Retinal pigment epithelial cell (primary cell): ENCODE data around the gene UBE2R2.
A peak's percentile ranks its signal among the peaks of the same experiment; 100 is the strongest.

Source experiments
- DNase-seq: peaks from one replicate; pipeline ENCODE4 v3.0.0-alpha.2; 2010; ENCODE audit warnings: low read depth
- H3K4me3 ChIP-seq: 2 replicates; pipeline ENCODE4 v1.5.1; 2011; ENCODE audit warnings: mild to moderate bottlenecking, low read length, control low read depth, moderate library complexity
- TF ChIP-seq, protein P1 (sequence below): conservative IDR thresholded peaks from 2 replicates; pipeline ENCODE4 v1.5.1; 2011; ENCODE audit warnings: low read depth, low read length, control low read depth, inconsistent platforms

The UBE2R2 gene

DNA sequence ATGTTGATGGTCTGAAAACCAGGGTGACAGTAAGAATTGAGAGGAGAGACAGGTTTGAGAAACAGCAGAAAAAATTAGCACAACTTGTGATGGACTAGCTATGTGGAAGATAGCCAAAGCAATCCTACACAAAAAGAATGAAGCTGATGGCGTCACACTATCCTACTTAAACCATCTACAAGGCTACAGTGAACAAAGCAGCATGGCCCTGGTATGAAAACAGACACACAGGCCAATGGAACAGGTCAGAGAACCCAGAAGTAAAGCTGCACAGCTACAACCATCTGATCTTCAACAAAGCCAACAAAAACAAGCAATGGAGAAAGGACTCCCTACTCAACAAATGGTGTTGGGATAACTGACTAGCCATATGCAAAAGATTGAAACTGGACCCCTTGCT lies 7.5 kb upstream of the UBE2R2 start:
- TF ChIP-seq, protein P1, sequence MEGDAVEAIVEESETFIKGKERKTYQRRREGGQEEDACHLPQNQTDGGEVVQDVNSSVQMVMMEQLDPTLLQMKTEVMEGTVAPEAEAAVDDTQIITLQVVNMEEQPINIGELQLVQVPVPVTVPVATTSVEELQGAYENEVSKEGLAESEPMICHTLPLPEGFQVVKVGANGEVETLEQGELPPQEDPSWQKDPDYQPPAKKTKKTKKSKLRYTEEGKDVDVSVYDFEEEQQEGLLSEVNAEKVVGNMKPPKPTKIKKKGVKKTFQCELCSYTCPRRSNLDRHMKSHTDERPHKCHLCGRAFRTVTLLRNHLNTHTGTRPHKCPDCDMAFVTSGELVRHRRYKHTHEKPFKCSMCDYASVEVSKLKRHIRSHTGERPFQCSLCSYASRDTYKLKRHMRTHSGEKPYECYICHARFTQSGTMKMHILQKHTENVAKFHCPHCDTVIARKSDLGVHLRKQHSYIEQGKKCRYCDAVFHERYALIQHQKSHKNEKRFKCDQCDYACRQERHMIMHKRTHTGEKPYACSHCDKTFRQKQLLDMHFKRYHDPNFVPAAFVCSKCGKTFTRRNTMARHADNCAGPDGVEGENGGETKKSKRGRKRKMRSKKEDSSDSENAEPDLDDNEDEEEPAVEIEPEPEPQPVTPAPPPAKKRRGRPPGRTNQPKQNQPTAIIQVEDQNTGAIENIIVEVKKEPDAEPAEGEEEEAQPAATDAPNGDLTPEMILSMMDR: no peak
- H3K4me3 ChIP-seq: no peak overlapping the region
- DNase-seq: no peak

DNA sequence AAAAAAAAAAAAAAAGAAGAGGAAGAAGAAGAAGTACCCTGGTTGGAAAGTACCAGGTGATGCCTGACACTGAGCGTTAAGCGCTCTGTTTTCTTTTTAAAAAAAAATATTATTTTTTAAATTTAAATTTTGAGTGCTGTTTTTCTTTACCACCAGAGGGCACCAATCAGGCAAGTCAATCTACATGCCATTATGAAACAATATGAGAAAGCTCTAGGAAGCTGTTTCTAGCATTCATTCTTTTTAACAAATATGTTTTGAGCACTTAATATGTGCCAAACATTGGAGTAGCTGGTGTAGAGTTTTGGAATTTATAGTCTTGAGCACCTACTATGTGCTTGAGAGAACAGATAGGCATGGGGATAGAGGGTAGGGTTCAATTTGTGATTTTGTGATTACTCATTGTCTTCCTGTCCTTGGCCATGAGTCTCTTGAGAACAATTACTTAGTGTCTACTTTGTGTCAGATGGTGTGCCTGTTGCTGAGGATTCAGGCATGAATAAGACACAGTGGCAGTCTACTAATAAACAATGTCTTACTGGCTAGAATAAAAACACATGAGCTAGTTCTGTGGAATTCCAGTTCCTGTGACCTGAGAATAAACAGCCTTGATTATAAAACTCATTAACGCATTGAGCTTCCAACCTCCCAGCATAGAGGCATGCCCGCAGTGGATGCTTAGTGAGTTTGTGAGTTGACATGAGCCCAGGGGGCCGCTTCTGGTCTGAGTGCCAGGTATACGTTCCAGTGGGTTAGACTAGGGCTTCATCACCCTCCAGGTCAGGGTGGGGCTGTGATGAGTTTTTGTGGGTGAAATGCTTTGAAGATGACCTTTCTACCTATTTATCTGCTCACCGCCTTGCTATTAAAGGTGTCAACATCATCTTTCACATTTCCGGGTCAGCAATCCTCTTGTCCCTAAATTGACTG lies 3.0 kb upstream of the UBE2R2 start:
- H3K4me3 ChIP-seq: no peak overlapping the region
- TF ChIP-seq, protein P1: peak; percentile 64
- peak; percentile 81 for DNase-seq

GRCh38 chr9:33815781-33816180 lies 1.2 kb upstream of the UBE2R2 start:
- TF ChIP-seq, protein P1: no peak
- H3K4me3 ChIP-seq: no peak overlapping the region
- no peak for DNase-seq

DNA sequence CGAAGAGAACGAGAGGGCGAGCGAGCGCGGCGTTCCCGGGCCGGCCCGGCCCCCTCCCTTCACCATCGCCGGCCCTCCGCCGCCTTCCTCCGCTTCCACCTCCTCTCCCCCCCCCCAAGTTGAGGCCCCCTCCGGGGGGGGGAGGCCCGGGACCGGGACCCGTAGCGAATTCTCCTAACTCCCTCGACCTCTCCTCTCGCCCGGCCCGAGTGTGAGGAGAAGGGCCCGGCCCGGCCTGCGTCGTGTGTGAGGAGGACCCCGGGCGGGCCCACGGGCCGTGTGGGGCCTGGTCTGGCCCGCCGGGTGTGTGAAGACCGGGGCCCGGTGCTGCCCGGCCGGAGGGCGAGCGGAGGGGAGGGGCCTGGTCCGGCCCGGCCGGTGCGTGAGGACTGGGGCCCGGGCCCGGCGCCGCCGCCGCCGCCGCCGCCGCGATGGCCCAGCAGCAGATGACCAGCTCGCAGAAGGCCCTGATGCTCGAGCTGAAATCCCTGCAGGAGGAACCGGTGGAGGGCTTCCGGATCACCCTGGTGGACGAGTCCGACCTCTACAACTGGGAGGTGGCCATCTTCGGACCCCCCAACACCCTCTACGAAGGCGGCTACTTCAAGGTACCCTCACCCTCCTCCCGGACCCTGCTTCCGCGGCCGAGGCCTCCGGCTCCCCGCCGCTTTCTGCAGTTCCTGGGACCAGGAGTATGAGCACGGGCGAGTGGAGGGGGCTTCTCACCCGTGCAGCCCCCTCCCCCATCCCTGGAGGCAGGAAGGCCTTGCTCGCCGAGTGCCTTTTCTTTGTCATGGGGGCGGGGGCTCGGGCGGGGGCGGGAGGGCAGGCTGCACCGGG lies 587 bp downstream of the UBE2R2 start:
- TF ChIP-seq, protein P1: peak; percentile 32
- peak overlapping the region; percentile 93 for H3K4me3 ChIP-seq
- no peak for DNase-seq

GRCh38 chr9:33818167-33818846 lies 1.3 kb downstream of the UBE2R2 start:
- TF ChIP-seq, protein P1: no peak
- DNase-seq: no peak
- H3K4me3 ChIP-seq: peak overlapping the region; percentile 93

DNA sequence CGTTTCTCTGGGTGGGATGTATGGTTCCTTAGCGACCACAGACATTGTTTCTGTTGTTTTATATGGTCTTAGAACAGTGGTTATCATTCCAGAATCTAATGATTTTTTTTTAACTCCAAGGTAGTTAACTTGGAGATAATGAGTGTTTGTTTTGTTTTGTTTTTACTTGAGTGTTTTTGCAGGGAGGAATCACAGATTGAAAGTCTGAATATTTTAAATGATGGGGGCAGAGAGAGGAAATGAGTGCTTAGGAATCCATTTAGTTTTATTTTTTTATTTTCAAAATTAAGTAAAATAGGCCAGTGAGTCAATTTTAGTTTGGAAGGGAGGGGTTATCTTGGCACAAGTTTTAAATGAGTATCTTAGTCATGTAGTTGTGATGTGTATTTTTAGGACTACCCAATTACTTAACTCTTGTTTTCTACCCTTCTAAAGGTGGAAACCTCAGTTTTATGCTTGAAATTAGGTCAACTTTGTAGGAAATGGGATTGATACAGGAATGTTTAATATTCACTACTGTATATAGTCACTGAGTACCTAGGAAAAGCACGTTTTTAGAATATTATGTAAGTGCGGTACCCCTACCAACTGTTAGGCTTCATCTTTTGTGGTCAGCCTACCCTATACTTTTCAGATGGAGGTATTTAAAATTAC lies 2.0 kb downstream of the UBE2R2 start:
- no peak for DNase-seq
- TF ChIP-seq, protein P1: no peak
- peak overlapping the region; percentile 93 for H3K4me3 ChIP-seq
